Ramos (cell line): ENCODE measurements around the gene OR8G1.
"Not testable (repeated sequence)": the region's sequence is repeated elsewhere in the genome, so short reads cannot be mapped to it uniquely, and the experiment has no call there.

Experiments used
- in situ Hi-C: fragments of 300-500 bp; cut with MboI; formaldehyde crosslinking; loops from one replicate; pipeline ENCODE4 v1.14.3; 2022; ENCODE audit warnings: low sequenced_read_pairs; ENCODE audit not compliant: unreplicated experiment

Gene OR8G1, protein sequence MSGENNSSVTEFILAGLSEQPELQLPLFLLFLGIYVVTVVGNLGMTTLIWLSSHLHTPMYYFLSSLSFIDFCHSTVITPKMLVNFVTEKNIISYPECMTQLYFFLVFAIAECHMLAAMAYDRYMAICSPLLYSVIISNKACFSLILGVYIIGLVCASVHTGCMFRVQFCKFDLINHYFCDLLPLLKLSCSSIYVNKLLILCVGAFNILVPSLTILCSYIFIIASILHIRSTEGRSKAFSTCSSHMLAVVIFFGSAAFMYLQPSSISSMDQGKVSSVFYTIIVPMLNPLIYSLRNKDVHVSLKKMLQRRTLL

DNA sequence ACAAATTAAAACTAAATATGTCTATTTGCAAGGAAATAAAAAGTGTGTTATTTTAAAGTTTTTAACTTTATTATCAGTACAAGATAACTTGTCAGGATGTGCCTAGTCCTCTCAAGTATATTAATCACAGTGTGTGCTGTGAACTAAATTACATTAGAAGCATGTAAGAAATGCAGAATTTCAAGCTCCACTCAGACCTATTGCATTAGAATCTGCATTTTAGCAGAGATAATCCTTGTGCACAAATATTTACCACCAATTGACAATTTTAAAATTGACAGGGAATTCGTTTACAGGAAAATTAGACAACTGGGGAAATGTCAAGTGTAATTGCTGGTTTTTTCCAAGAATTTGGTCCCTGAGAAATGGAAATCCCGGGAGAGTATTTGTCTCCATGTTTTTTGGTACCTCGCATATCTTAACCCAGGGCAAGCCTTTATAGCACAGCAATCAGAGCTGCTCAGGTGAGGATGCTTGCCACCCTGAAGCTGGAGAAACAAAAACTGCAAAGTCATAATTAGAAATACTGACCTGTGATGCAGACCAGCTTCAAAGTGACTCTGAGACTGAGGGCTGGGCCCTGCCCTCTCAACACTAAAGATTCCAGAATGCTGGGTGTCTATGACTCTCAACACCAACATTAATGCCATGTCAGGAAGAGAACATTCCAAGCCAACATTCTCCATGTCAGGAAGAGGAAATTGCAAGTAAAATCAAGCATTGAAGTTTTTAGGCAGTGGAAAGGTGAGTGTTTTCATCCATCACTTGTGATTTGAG, at the start of gene OR8G1:
TSS of gene OR8G1 (plus strand) at position 475 of the 777 bp plus-strand sequence. CDS start 8,581 bp downstream, outside the sequence.
- in situ Hi-C loops = no loop called here

DNA sequence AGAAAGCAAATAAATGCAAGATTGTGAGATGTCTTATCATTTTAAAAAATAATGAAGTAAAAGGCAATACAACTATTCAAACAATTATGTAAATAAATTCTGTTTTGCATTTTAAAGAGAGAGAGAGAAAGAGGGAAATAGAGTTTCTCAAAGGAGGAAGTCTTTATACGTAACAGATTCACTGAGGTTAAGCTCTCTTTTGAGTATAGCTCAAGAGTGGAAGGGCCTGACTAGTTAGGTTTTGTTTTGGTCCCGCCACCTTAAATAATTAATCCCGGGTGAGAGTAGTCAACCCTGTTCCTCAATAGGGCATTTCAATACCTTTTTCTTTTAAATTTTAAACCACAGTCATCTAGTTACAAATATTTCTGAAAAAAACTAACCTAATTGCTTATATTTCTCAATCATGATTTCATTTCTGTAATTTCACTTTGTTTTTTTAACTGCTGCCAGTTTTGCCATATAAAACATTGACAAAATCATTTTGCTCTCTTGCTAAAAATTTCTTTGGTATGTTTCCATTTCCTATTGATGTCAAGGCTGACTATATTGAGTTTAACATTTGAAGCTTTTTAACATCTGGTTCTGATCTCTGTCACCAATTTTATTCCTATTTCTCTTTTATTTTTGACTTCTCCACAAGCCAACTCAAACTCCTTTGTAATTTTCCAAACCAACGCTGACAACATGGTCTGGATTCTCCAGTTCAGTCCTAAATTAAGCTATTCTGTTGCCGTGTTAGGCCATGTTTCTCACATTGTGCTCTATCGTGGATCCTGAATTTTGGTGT, 47.5 kb upstream of the OR8G1 start:
- in situ Hi-C loops = loop anchor here (10.0 kb wide), 1 partner anchor 119 kb away; no protein-coding TSS in a partner anchor

DNA sequence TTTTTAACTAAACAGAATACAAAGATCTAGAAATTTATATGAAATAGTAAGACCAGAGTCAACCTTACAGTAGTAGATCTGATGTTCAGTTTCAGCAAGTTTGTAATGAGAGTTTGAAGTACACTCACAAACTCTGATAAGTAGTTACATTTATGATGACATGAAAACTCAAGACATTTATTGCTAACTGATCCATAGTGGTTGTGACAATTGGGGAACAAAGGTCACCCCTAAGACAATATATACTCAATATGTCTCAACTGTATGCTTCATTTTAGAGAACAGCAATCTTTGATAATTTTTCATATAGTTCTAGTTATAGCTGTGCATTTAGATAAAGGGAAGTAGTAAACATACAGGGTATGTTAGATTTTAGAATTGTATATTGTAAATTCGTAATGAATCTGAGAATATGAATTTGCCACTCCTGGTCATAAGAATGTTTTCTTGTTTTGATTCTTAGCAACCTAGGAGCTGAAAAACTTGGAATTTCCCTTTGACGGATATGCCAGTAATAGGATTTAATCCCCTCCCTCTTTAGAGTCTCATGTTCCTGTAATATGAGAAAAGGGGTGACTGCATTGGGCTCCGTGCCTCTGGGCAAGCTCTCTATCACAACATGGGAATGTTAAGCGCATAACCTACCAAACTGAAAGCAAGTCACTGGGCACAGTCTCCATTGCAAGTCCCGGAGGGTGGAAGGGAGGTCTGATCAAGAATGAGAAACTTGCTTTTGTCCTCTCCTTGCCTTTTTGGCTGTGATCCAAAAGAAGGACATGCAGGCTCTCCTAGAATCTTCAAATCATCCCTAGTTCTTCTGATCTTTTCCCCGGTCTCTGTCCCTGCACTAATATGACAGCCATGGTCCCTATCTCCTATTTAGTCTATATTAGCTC, 46.4 kb upstream of the OR8G1 start:
- in situ Hi-C loops = loop anchor here (10.0 kb wide), 1 partner anchor 120 kb away; no protein-coding TSS in a partner anchor

DNA sequence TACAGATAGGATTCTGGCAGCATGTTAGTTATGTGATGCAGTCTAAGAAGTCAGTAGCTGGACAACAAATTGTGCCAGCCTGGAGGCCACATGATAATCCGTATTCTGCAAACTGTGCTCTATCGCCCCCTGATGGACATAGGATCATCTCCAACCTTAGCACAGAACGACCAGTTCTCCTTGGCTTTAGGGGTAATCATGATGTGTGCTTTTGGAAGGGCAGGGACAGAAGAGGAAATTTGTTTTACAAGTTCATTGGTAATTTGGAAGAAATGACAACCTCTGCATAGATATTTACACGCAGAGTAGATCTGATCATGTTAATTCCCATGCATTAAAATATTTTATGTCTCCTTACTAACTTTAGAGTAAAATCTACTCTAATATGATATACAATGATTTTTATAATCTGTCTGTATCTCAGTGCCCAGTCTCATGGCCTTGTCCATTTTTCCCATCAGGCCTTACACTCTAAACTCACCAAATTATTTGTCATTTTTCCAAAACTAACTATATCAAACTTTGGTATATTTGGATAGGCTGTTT, 45.6 kb upstream of the OR8G1 start:
- in situ Hi-C loops = loop anchor here (10.0 kb wide), 1 partner anchor 120 kb away; no protein-coding TSS in a partner anchor

DNA sequence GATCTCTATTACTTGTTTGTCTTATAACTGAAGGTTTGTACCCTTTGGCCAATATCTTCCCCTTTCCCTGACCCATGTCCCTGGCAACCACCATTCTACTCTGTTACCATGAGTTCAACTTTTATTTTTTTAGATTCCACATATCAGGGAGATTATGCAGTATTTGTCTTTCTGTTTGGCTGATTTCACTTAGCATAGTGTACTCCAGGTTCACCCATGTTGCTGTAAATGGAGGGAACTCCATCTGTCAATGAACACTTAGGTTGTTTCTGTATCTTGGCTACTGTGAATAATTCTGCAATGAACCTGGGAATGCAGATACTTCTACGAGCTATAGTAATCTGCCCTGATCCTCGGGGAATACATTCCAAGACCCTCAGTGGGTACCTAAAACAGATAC, 42.9 kb upstream of the OR8G1 start:
- in situ Hi-C loops = loop anchor here (10.0 kb wide), 1 partner anchor 123 kb away; no protein-coding TSS in a partner anchor

DNA sequence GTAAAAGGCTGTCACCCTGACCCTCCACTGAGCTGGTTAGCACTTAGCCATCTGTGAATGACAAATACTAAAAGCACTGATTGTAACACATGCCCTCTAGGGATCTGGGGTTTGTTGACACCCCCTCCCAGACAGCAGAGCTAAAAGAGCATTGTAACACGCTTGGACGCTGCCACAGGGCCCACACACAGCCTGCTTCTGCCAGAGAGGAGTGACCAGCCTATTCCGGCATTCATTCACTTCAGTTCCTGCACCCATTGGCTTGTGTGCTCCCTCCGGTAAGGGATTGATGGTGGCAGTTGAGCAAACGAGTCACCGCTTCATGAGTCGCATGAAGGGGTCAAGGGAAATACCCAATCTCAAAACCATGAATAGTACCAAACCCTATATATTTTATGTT, 42.0 kb upstream of the OR8G1 start:
- in situ Hi-C loops = loop anchor here (10.0 kb wide), 1 partner anchor 124 kb away; no protein-coding TSS in a partner anchor

DNA sequence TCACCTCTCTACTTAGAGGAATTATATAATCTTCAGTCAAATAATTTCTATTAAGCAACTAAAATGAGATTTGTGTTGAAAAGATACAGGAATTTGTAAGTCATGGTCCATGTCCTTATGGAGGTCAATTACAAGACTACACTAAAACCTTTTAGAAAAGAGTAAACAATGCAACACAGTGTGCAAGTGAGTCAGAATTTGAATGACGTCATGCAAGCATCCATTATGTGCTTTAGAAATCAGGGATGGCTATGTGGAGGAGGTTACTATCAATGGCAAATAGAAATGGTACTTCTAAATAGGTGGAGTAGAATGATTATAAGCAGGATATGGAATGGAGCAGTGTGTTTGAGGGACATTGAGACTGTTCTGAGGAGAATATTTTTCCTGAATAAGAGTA, 41.2 kb upstream of the OR8G1 start:
- in situ Hi-C loops = loop anchor here (10.0 kb wide), 1 partner anchor 125 kb away; no protein-coding TSS in a partner anchor

DNA sequence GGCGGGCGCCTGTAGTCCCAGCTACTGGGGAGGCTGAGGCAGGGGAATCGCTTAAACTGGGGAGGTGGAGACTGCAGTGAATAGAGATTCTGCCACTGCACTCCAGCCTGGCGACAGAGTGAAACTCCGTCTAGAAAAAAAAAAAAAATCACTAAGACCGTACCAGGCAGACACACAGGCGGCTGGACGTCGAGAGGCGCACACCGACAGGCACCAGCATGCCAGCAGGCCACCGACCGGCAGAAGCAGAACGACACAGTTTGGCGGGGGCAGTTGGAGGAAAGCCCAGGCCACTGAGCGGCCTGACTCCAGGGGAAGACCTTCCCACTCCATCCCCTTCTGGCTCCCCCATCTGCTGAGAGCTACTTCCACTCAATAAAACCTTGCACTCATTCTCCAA, 40.2 kb upstream of the OR8G1 start:
- in situ Hi-C loops = no loop called here

DNA sequence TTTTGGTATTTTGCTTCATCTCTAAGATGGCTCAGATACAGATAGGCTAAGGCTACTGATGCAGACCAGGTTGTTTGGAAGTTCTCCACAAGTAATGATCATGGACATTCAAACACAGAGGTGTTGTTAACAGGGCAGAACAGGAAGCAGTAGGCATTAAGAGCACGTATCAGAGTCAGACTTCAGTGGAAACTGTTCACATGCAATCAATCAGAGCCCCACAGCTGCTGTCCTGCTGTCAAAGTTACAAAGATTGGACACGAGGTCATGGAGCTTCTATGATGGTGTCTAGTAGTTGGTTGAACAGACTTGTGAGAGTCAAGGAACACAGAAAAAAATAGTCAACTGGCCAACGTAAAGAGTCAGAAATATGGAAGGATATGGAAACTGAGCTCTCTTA, 37.9 kb upstream of the OR8G1 start:
- in situ Hi-C loops = no loop called here

DNA sequence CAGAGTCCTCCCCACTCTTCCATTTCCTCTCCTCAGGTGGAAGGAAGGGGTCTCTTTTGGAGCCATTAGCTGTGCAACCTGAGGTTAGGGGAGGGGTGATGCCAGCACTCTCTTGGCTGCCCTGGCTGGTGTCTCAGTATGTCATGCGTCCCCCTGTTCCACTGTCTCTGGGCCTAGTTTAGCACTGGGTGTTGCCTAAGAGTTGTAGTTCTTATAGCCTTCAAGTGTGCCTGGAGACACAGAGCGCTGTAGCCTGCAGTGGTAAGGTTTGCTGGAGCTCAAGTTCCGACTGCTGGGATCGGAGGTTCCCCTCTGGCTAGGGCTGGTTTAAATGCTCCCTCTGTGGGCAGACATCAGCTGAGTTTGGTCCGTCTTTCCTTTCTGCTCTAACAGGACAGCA, 36.9 kb upstream of the OR8G1 start:
- in situ Hi-C loops = no loop called here

DNA sequence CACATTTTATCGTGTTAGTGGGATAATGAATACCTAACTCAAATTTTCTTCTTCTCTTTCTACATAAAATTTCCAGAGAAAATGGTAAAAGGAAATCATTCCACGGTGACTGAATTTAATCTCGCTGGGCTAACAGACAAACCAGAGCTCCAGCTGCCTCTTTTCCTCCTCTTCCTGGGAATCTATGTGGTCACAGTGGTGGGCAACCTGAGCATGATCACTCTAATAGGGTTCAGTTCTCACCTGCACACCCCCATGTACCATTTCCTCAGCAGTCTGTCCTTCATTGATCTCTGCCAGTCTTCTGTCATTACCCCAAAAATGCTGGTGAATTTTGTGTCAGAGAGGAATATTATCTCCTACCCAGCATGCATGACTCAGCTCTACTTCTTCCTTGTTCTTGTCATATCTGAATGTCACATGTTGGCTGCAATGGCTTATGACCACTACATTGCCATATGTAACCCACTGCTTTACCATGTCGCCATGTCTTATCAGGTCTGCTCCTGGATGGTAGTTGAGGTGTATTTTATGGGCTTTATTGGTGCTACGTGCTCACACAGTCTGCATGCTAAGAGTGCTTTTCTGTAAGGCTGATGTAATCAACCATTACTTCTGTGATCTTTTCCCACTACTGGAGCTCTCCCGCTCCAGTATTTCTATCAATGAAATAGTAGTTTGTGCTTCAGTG, 33.6 kb upstream of the OR8G1 start:
- in situ Hi-C loops = no loop called here

DNA sequence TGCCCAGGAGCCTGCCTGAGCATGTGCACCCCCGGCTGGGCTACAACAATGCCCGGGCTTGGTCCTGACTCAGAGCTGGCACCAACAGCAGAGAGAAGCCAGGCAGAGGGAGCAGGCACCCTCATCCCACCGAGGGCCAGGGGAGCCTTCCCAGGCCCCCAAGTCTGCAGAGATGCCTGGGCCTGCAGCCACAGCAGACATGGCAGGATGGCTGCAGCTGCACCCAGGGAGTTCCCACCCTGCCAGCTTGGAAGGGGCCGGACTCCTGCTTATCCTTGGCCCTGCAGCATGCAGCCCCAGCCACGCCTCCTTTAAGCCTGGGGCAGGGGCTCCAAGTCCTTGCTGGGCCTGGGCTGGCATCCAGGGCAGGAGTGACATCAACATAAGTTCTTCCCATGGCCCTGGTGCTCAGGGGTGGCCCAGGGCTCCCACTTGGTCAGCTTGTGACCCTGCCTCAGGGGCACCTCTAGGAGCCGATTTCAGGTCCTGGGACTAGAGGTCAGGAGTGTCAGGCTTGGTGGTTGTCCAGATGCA, 31.0 kb upstream of the OR8G1 start:
- in situ Hi-C loops = no loop called here

DNA sequence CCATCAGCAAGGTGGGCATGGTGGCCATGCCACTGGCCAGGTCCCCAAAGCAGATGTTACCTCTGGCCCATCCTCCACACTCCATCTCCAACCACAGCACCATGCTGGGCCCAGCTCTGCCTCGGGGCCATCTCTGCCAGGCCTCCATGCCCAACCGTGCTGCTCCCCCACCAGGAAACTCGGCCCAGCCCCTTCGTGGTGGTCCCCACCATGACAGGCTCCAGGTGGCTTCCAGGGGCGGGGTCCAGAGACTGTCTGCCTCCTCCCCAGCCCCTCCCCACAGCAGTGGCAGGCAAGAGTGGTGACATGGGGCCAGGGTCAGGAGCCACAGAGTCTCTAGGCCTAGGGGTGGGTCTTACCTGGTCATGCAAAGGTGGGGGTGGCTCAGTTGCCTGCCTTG, 30.5 kb upstream of the OR8G1 start:
- in situ Hi-C loops = no loop called here

DNA sequence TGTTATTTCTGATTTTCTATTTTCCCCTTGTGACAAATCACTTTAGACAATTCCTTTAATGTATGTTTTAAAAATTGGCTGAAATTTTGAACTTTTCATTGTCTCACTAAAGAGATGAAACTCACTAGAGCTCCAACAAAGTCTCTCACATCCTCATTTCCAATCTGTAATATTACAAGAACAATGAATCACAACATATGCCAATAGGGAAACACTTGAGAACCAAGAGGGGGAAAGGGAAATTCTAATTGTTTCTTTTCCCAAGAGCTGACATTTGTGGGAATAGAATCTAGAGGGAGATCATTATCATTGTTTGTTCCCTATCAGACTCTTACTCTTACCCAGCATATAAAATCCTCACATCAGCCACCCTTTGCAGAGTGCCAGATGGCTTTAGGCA, 29.6 kb upstream of the OR8G1 start:
- in situ Hi-C loops = no loop called here

DNA sequence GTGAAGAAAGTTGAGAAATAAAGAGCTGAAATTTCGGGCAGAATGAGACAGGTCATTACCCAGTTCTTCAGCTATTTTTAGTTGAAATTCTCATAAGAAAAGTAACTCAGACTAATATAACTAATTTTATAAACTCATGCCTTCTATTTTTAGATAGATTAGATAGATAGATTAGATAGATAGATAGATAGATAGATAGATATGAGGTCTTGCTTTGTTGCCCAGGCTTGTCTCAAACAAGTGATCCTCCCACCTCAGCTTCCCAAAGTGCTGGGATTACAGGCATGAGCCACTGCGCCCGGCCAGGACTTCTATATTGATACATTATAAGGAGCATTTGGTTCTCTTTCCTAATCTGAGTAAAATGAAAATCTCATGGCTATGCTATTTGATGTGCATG, 26.9 kb upstream of the OR8G1 start:
- in situ Hi-C loops = no loop called here

DNA sequence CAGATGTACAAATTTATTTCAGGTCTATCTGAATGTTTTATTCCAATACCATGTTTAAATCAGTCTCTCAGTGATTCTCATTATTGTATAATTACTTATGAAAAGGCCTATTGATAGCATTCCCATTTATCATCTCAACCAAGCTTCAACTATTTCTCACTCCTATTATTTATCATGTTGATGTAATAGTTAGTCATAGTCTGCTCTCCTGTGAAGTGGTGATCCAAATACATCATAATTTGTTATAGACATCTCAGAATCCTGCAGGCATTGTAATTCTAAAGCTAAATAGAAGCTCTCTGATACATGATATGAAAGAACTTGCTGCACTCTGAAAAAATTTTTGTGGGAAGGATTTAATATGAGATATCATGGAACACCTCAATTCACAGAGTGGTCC, 21.8 kb upstream of the OR8G1 start:
- in situ Hi-C loops = no loop called here

DNA sequence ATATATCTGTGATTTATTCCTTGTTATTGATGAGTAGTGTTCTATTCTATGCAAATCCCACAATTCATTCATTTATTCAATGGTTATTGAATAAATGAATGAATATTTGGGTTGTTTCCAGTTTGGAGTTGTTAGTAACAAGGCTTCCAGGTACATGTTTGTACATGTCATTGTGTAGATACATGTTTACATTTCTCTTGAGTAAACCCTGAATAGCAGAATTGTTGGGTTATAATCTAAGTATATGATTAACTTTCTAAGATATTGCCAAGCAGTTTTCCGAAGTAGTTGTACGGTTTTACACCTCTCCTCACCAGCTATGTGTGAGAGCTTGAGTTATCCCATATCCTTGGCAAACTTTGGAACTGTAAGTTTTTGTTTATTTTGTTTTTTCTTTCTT, 18.5 kb upstream of the OR8G1 start:
- in situ Hi-C loops = no loop called here

DNA sequence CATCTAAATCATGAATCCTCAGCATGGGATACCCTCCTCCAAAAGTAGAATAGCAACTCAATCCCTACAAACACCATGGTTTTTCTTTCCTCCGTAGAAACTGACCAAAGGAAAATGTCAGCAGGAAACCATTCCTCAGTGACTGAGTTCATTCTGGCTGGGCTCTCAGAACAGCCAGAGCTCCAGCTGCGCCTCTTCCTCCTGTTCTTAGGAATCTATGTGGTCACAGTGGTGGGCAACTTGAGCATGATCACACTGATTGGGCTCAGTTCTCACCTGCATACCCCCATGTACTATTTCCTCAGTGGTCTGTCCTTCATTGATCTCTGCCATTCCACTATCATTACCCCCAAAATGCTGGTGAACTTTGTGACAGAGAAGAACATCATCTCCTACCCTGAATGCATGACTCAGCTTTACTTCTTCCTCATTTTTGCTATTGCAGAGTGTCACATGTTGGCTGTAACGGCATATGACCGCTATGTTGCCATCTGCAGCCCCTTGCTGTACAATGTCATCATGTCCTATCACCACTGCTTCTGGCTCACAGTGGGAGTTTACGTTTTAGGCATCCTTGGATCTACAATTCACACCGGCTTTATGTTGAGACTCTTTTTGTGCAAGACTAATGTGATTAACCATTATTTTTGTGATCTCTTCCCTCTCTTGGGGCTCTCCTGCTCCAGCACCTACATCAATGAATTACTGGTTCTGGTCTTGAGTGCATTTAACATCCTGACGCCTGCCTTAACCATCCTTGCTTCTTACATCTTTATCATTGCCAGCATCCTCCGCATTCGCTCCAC, 16.1 kb upstream of the OR8G1 start:
- in situ Hi-C loops = not testable (repeated sequence)
